Omental fat pad (tissue), 4 donors: ENCODE measurements around the gene TAF11L2. TPM values are rescaled to one million over a fixed set of nuclear protein-coding genes. Genes with fewer than 3 reads are reported as not detected.
"Not testable (repeated sequence)": the region's sequence is repeated elsewhere in the genome, so short reads cannot be mapped to it uniquely, and the experiment has no call there.

ENCODE experiments used
- ATAC-seq: fragments of 150-250 bp; one replicate; pipeline ENCODE4 v1.9.1; 2016; ENCODE audit warnings: mild to moderate bottlenecking, moderate library complexity; ENCODE audit not compliant: low FRiP score
- DNase-seq: peaks from one replicate; pipeline ENCODE4 v3.0.0-alpha.2; 2019; ENCODE audit warnings: low spot score
- total RNA-seq, 4 donors: library from RNA; depleted of rRNA; stranded (reverse); fragments of >200 nt; gene quantifications; one replicate each; pipeline ENCODE4 v1.1.0, GENCODE V29; 2016
- TF ChIP-seq, protein P1 (sequence below), 3 donors: fragments of 450-650 bp; IDR thresholded peaks; one replicate each; pipeline ENCODE4 v1.5.1; 2016 to 2017; ENCODE audit warnings: antibody characterized with exemption in 3 of 3, mild to moderate bottlenecking in 3 of 3, moderate library complexity in 2 of 3

The TAF11L2 gene
- total RNA-seq, 4 donors from 2014 or later, result not detected

DNA sequence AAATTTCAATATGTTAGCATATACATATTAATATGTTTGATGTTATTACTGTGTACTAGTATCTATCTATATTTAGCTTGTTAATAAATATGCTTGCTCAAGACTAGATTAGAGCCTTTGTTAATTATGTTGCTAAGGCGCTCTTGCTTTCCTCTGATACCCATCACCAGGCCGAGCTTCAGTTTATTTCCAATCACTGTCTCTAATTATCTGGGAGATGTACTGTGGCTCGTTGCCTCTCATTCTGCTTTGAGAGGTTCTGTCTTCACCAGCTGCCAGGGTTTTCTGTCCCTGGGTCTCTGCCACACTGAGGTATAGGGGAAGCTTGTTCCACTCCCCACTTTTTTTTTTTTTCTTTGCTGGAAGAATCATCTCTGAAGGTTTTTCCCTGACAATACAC is 21.0 kb upstream of the TAF11L2 start:
- no peak for DNase-seq
- TF ChIP-seq, protein P1, sequence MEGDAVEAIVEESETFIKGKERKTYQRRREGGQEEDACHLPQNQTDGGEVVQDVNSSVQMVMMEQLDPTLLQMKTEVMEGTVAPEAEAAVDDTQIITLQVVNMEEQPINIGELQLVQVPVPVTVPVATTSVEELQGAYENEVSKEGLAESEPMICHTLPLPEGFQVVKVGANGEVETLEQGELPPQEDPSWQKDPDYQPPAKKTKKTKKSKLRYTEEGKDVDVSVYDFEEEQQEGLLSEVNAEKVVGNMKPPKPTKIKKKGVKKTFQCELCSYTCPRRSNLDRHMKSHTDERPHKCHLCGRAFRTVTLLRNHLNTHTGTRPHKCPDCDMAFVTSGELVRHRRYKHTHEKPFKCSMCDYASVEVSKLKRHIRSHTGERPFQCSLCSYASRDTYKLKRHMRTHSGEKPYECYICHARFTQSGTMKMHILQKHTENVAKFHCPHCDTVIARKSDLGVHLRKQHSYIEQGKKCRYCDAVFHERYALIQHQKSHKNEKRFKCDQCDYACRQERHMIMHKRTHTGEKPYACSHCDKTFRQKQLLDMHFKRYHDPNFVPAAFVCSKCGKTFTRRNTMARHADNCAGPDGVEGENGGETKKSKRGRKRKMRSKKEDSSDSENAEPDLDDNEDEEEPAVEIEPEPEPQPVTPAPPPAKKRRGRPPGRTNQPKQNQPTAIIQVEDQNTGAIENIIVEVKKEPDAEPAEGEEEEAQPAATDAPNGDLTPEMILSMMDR (IDR thresholded peaks at IDR 0.05), result no peak
- ATAC-seq, result no peak

DNA sequence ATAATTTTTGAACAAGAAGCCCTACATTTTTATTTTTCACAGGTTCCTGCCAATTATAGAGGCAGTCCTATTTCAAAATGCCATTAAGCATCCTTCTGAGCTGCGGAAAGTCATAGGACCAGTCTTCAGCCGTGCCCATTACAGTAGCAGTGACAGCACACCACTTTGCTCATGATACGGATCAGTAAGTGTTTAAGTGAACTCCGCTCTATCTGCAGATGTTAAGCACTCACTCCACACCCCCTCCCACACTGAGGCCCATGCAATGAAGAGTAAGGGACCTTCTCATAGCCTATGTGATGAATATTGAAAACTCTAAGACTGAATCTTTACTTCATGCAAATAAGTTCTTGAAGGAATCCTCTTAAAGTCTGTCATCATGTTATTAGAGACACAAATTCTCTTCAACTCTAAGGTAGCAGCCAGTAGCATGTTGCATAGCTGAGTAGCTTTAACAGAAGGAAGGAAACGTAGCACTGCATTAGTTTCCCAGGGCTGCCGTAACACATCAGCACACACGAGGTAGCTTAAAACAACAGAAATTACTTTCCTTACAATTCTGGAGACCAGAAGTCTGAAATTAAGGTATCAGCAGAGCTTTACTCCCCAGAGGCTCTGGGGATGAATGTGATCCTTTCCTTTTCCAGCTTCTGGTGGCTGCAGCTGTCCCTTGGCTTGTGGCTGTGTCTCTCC is 20.3 kb upstream of the TAF11L2 start:
- TF ChIP-seq, protein P1 (IDR thresholded peaks at IDR 0.05), result no peak
- DNase-seq (no peak), ATAC-seq (no peak)

DNA sequence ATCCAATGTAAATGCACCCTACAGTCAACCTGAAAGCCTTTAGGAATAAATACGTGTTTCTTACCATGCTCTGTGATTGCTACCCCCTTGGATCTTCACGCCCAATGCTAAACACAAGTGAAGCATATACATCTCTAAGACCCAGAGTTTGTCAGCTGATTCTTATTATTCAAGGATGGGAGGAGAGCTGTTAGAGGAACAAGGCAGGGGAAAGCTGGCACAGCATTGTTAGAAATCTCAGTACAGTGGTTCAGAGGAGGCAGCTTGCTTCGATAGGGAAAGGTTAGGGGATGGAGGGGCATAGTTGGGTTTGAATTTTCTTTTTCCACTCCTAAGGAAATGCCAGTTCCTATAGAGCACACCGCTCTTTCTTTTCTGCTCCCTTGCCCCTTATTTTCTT is 16.7 kb upstream of the TAF11L2 start:
- TF ChIP-seq, protein P1 (IDR thresholded peaks at IDR 0.05), result no peak
- ATAC-seq (no peak), DNase-seq (no peak)

DNA sequence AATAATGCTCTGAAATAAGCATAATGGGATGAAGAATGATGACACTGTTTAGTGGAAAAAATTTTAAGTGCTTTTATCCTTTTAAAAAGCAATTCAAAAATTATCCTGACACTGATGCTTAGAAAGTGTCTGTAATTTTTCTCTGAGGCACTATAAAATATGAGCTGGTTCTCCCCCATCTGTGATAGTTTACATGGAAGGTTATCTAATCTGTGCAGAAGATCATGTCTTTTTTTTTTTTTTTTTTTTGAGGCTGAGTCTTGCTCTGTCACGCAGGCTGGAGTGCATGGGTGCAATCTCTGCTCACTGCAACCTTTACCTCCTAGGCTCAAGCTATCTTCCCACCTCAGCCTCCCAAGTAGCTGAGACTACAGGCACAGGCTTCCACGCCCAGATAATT is 15.2 kb upstream of the TAF11L2 start:
- TF ChIP-seq, protein P1 (IDR thresholded peaks at IDR 0.05), result no peak
- ATAC-seq (no peak), DNase-seq (no peak)

DNA sequence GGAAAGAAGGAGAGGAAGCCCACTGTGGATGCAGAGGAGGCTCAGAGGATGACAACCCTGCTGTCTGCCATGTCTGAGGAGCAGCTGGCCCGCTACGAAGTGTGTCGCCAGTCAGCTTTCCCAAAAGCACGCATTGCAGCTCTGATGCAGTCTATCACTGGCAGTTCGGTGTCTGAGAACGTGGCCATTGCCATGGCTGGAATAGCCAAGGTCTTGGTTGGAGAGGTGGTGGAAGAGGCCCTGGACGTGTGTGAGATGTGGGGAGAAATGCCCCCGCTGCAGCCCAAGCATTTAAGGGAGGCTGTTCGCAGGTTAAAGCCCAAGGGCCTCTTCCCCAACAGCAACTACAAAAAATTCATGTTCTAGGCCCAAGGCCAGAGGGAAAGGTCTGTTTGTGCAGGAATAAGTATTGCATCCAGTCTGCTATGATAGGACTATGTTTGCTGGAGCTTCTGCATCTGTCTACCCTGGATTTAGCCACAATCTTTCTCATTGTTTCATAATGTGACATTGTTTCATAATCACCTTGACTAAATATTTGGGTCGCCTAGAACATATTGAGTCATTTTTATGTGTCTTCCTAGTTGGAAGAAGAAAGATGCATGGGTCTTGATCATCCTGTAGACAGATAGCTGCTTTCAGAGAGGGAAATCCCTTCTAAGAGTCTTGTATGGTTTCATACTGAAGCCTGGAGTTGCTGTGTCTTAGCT is 11.4 kb upstream of the TAF11L2 start:
- not testable (repeated sequence) for ATAC-seq, DNase-seq

DNA sequence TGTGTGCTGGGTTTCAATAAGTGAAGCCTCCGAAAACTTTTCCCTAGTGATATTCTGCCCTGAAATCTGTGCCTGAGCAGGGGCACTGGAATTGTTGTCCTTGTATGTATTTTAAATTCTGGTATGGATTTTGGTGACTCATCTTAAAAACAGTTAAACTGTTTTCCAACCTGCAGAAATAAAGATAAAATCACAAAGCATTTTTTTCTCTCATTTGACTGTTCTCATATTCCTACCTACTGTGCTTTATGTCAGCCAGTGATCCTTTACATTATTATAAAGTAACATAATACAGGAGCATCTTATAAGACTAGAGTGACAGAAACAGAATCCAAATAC is 10.9 kb upstream of the TAF11L2 start:
- DNase-seq (no peak), ATAC-seq (no peak)
- TF ChIP-seq, protein P1 (IDR thresholded peaks at IDR 0.05), result no peak

DNA sequence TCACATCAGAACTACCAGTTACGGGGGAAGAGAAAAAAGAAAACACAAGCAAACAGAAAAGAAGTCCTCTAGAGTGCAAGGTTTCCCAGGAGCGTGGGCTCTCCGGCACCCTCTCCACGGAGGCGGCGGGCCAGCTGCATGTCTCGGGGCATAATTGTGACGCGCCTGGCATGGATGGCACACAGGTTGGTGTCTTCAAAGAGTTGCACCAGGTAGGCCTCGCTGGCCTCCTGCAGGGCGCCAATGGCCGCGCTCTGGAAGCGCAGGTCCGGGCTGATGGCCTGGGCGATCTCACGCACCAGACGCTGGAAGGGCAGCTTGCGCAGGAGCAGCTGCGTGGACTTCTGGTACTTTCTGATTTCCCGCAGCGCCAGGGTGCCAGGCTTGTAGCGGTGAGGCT is 6.8 kb upstream of the TAF11L2 start:
- not testable (repeated sequence) for DNase-seq, ATAC-seq

DNA sequence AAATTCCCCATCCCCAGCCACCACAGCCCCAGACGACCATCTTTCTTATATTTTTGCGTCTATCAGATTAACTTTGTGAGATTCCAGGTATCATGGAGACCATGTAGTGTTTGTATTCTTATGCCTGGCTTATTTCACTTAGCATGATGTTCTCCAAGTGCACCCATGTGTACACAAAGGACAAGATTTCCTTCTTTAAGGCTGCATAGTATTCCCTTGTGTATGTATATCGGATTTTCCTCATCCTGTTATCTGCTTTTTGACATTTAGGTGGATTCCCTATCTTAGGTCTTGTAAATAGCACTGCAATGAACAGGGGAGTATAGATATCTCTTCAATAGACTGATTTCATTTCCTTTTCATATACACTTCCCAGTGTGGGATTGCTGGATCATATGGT is 5.3 kb upstream of the TAF11L2 start:
- no peak for ATAC-seq
- TF ChIP-seq, protein P1 (IDR thresholded peaks at IDR 0.05), result no peak
- no peak for DNase-seq
